Measurements from ENCODE around the gene CRYL1.

The CRYL1 gene

GRCh38 chr13:20390526-20391175 is 135.0 kb downstream of the CRYL1 start:
- TF ChIP-seq CTCF (conservative IDR thresholded peaks at IDR 0.05; ENCODE audit: low read length): no peak
- no peak for DNase-seq (ENCODE audit: low read depth)
- H3K4me3 ChIP-seq (ENCODE audit: low read length): no peak overlapping the region

- H3K4me3 ChIP-seq (ENCODE audit: low read length): no peak overlapping the region
- no peak for TF ChIP-seq CTCF (conservative IDR thresholded peaks at IDR 0.05; ENCODE audit: low read length)
- DNase-seq (ENCODE audit: low read depth): no peak
These were observed 135.7 kb downstream of the CRYL1 start for GRCh38 chr13:20389696-20390525.

- TF ChIP-seq CTCF (conservative IDR thresholded peaks at IDR 0.05; ENCODE audit: low read length): no peak
- DNase-seq (ENCODE audit: low read depth): no peak
- no peak overlapping the region for H3K4me3 ChIP-seq (ENCODE audit: low read length)
These were observed 137.5 kb downstream of the CRYL1 start for GRCh38 chr13:20388184-20388583.

- DNase-seq (ENCODE audit: low read depth): no peak
- H3K4me3 ChIP-seq (ENCODE audit: low read length): no peak overlapping the region
- TF ChIP-seq CTCF (conservative IDR thresholded peaks at IDR 0.05; ENCODE audit: low read length): no peak
These were observed 138.2 kb downstream of the CRYL1 start for GRCh38 chr13:20387441-20387971.

- H3K4me3 ChIP-seq (ENCODE audit: low read length): no peak overlapping the region
- no peak for TF ChIP-seq CTCF (conservative IDR thresholded peaks at IDR 0.05; ENCODE audit: low read length)
- DNase-seq (ENCODE audit: low read depth): no peak
These were observed 138.7 kb downstream of the CRYL1 start for GRCh38 chr13:20387006-20387405.

GRCh38 chr13:20383058-20383457 is 142.6 kb downstream of the CRYL1 start:
- DNase-seq (ENCODE audit: low read depth): no peak
- H3K4me3 ChIP-seq (ENCODE audit: low read length): no peak overlapping the region
- no peak for TF ChIP-seq CTCF (conservative IDR thresholded peaks at IDR 0.05; ENCODE audit: low read length)
